ENCODE results near the gene FAM228B. TPM values are rescaled to one million over a fixed set of nuclear protein-coding genes. Genes with fewer than 3 reads are reported as not detected.
A peak's percentile ranks its signal among the peaks of the same experiment; 100 is the strongest.

FAM228B gene
- total and polyA plus RNA-seq, 9 of the 15 experiments (the other 6 are each of a cell fraction or from before 2014, with no cell fraction given), result 1.1 to 3.7 (median 2.6) TPM

DNA sequence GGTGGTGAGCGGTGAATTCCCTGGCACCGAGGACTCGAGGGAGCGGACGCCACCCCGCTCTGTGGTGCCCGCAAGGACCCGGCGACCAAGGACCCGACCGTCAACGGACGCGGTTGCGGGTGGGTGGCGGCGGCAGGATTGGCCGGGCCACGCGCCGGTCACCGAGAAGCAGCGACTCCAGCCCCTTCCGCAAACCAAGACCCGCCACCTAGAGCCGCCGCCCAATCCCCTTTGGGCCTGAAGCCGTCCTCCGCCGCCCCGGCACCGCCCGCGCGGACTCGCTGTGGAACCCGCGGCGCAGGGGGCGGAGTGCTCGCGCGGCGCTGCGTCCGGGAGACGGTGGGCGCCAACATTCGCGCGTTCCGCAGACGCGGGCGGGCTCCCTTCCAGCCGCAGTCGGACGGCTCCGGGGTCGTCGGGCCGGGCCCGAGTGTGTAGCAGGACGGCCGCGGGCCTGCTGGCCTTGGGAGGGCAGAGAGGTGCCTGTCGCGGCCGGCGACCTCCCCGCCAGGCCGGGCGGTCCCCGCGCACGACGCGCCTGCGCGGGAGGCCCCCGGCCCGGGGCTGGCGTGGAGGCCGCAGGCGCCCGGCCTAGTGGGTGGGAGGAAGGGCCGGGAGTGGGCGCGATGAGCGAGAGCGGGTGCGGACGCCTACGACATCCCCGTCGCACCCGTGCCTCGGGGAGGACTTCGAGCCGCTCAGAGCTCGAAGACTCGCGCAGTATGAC lies at the start of gene FAM228B, which contains the start of gene PFN4 (continued):
- TF ChIP-seq, protein P1, sequence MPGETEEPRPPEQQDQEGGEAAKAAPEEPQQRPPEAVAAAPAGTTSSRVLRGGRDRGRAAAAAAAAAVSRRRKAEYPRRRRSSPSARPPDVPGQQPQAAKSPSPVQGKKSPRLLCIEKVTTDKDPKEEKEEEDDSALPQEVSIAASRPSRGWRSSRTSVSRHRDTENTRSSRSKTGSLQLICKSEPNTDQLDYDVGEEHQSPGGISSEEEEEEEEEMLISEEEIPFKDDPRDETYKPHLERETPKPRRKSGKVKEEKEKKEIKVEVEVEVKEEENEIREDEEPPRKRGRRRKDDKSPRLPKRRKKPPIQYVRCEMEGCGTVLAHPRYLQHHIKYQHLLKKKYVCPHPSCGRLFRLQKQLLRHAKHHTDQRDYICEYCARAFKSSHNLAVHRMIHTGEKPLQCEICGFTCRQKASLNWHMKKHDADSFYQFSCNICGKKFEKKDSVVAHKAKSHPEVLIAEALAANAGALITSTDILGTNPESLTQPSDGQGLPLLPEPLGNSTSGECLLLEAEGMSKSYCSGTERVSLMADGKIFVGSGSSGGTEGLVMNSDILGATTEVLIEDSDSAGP (CRISPR knock-in tag; IDR thresholded peaks at IDR 0.05), result no peak
- no peak for TF ChIP-seq STAG1 (CRISPR knock-in tag; IDR thresholded peaks at IDR 0.05; ENCODE audit: borderline replicate concordance)
- no peak for TF ChIP-seq KAT8 (IDR thresholded peaks at IDR 0.05; ENCODE audit: low read depth)
- TF ChIP-seq, protein P2, sequence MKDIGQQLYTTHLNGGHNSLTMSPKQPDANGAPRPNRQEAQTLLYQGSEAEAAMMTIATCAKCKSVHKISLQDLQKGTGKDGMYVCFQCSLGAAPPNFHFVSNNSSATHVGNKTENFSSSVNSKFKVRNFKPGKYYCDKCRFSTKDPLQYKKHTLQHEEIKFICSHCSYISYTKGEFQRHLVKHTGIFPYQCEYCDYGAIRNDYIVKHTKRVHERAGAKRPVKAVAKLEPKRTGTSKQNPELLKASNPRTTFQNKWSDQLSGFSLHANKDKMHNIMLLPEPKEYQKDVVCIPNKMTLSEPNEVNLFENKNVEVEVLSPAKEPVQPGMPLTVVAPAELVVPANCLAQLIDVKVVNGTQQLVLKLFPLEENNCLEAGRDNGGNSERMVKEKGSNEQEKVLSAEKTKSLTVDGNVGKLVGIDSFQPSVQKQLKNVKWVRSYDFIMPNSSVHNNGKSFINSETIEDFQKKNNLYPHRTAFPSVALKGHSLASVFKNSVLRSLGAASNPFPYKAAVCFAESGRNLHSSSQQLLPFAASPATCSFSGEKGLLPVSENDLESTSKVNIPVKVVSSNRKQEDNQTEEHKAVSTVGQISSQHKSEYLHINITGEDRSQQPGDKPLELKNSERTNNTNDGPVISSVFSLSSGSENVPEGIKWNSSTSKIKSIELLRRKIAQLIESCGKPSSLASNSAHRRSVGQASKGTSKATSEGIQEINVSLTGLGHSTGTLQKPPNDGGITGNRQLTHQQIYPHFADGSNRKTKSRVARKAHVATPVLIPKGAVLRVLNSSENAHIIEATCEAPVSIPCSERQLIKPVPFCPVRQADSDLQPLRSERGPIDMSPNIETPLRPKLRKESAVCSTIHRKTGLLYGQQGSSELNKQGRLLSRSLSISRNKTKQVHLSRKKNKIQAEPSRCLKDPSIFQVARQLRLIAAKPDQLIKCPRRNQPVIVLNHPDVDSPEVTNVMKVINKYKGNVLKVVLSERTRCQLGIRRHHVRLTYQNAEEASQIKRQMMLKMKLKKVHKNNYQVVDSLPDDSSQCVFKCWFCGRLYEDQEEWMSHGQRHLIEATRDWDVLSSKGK (CRISPR knock-in tag; IDR thresholded peaks at IDR 0.05), result no peak
- peak; percentile 65 for TF ChIP-seq ATF7 (IDR thresholded peaks at IDR 0.05)
- TF ChIP-seq ZC3H8 (IDR thresholded peaks at IDR 0.05), result no peak
- TF ChIP-seq MCM5 (IDR thresholded peaks at IDR 0.05; ENCODE audit: low read depth), result no peak
- TF ChIP-seq ZNF41 (CRISPR knock-in tag; conservative IDR thresholded peaks at IDR 0.05), result no peak
- TF ChIP-seq ZNF354B (CRISPR knock-in tag; IDR thresholded peaks at IDR 0.05), result no peak
- no peak for TF ChIP-seq SMAD3 (CRISPR knock-in tag; conservative IDR thresholded peaks at IDR 0.05)
- TF ChIP-seq CEBPG (CRISPR knock-in tag; IDR thresholded peaks at IDR 0.05), result no peak
- TF ChIP-seq CEBPG (tag; conservative IDR thresholded peaks at IDR 0.05 in 1 of 2, IDR thresholded peaks at IDR 0.05 in 1 of 2), result no peak
- TF ChIP-seq ZNF764 (CRISPR knock-in tag; IDR thresholded peaks at IDR 0.05; ENCODE audit: low read depth), result no peak
- TF ChIP-seq TBL1XR1 (IDR thresholded peaks at IDR 0.05; ENCODE audit: low read length in 2 of 2), result no peak; a peak in 1 of 4 replicates
- TF ChIP-seq ZNF274 (IDR thresholded peaks at IDR 0.05; ENCODE audit: borderline replicate concordance, low read depth, low read length), result no peak
- no peak for TF ChIP-seq ZNF707 (CRISPR knock-in tag; conservative IDR thresholded peaks at IDR 0.05)
- no peak for TF ChIP-seq CSDE1 (IDR thresholded peaks at IDR 0.05)
- TF ChIP-seq RBM15 (IDR thresholded peaks at IDR 0.05; ENCODE audit: insufficient read depth, low read length), result no peak
- TF ChIP-seq NFRKB (IDR thresholded peaks at IDR 0.05; ENCODE audit: low read depth), result no peak
- no peak for TF ChIP-seq SREBF2 (CRISPR knock-in tag; IDR thresholded peaks at IDR 0.05)
- TF ChIP-seq HDAC8 (tag; IDR thresholded peaks at IDR 0.05), result no peak
- TF ChIP-seq EP300 (IDR thresholded peaks at IDR 0.05; ENCODE audit: low read length), result no peak
- peak in 1 of 2 experiments; percentile 27; a peak in 1 of 4 replicates for TF ChIP-seq HDAC1 (IDR thresholded peaks at IDR 0.05)
- TF ChIP-seq TOE1 (IDR thresholded peaks at IDR 0.05; ENCODE audit: borderline replicate concordance), result peak; percentile 15; the same call in 1 of the 2 replicates
- TF ChIP-seq TOE1 (CRISPR knock-in tag; IDR thresholded peaks at IDR 0.05; ENCODE audit: borderline replicate concordance, low read depth), result no peak
- TF ChIP-seq SMC3 (conservative IDR thresholded peaks at IDR 0.05; ENCODE audit: insufficient read depth, low read depth, low read length), result no peak
